Measurements from ENCODE around the gene DOK5.

Gene DOK5

DNA sequence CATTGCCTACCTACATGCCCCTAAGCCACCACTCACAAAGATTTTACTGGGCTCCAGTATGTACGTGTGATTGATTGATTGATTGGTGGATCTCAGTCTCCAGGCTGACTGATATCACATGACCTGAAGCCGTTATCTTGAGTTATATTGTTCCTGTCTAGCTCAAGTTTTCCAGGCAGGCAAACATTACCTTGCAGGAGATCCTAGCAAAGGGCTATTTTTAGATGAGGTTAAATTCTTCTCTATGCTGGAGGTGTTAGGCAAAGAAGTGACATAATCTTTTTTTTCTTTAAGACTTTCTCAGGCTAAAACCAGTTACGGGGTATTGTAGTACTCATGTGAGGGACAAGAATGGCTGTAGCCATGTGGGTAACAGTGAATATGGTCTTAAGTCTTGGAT is 125.2 kb downstream of the DOK5 start:
- Mint-ChIP-seq H3K9me3 (peaks cover 16% of the 10 kb centered on the region), H3K27ac (no peak overlapping the region), H3K27me3 (ENCODE audit: low read depth, poor library complexity) (peaks cover 5% of the 10 kb centered on the region), H3K36me3 (ENCODE audit: low read depth) (peaks cover 6% of the 10 kb centered on the region), H3K4me3 (no peak overlapping the region), H3K4me1 (no peaks in the 10 kb centered on the region)
- TF ChIP-seq, protein P1, sequence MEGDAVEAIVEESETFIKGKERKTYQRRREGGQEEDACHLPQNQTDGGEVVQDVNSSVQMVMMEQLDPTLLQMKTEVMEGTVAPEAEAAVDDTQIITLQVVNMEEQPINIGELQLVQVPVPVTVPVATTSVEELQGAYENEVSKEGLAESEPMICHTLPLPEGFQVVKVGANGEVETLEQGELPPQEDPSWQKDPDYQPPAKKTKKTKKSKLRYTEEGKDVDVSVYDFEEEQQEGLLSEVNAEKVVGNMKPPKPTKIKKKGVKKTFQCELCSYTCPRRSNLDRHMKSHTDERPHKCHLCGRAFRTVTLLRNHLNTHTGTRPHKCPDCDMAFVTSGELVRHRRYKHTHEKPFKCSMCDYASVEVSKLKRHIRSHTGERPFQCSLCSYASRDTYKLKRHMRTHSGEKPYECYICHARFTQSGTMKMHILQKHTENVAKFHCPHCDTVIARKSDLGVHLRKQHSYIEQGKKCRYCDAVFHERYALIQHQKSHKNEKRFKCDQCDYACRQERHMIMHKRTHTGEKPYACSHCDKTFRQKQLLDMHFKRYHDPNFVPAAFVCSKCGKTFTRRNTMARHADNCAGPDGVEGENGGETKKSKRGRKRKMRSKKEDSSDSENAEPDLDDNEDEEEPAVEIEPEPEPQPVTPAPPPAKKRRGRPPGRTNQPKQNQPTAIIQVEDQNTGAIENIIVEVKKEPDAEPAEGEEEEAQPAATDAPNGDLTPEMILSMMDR (IDR thresholded peaks at IDR 0.05), result no peak
- DNase-seq, result no peak

DNA sequence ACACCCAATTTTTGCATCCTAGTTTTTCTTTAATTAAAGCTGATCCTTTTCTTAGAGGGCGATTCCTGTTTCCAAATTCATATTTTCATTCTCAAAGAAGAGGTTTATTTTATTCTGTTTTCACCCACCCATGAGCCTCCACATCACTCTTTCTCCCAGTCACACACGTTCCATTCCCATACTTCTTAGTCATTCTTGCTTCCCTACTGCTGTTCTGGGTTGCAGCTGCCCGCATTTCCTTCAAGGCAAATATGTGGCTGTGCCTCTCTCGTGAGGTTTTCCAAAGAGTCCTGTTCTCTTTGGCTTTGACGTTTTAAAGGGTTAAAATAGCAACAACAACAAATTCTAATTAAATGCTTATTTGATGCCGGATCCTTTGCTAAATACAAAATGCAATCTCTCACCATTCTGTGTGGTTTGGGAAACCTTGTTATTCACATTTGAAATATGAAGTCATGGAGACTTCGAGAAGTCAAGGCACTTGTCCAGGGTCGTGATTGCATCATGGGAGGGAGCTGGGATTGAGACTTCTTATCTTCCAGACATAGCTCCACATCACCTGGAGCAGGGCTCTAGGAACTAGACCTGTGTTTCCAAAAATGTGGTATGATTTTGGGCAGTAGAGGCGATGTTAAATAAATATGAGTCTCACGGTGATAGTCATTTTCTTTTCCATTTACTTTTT is 126.6 kb downstream of the DOK5 start:
- H3K4me1 Mint-ChIP-seq, result peaks cover under 1% of the 10 kb centered on the region
- peaks cover 9% of the 10 kb centered on the region for H3K27me3 Mint-ChIP-seq (ENCODE audit: low read depth, poor library complexity)
- peaks cover 16% of the 10 kb centered on the region for H3K9me3 Mint-ChIP-seq
- DNase-seq, result no peak
- TF ChIP-seq, protein P1 (IDR thresholded peaks at IDR 0.05), result no peak
- H3K27ac Mint-ChIP-seq, result no peak overlapping the region
- H3K4me3 Mint-ChIP-seq, result no peak overlapping the region
- H3K36me3 Mint-ChIP-seq (ENCODE audit: low read depth), result peaks cover 6% of the 10 kb centered on the region

DNA sequence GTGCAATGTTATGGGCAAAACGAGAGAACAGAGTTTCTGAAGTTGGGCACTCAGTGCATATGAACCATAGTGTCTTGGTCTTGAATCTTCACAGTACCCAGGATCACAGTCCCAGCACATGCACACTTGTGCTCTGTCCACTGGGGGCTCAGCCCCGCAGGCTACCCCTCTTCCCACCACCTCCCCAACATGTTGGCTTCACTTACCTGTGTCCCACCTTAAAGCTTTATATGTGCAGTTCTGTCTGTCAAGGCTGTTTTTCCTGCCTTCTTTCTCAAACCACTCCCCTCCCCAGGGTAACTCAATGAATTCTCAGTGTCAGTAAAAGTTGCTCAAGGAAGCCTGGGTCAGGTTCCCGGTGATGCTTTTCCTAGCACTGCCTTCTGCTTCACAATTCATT is 129.9 kb downstream of the DOK5 start:
- Mint-ChIP-seq H3K36me3 (ENCODE audit: low read depth) (no peaks in the 10 kb centered on the region), H3K4me1 (peaks cover 14% of the 10 kb centered on the region), H3K27me3 (ENCODE audit: low read depth, poor library complexity) (peaks cover 9% of the 10 kb centered on the region), H3K9me3 (peaks cover 5% of the 10 kb centered on the region), H3K4me3 (no peak overlapping the region), H3K27ac (no peak overlapping the region)
- TF ChIP-seq, protein P1 (IDR thresholded peaks at IDR 0.05), result no peak
- no peak for DNase-seq

DNA sequence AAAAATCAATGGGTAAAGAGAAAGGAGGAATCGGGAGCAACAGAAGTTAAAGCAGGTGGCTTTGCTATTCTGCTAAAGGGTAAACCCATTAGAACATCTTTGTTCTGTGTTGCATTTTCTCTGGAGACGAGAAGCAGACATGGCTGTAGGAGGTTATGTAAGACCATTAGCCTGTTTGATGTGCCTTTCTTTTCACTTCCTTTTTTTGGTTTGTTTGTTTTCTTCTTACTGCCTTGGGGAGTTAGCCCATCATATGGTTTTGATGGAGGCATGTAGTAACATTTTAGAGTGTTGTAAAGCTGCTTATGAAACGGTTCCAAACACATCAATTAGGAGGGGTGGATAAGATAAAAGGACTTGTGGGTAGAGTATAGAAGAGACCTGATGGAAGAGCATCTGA is 131.0 kb downstream of the DOK5 start:
- Mint-ChIP-seq H3K27ac (no peak overlapping the region), H3K4me1 (peaks cover 24% of the 10 kb centered on the region), H3K4me3 (no peak overlapping the region), H3K27me3 (ENCODE audit: low read depth, poor library complexity) (peaks cover 9% of the 10 kb centered on the region), H3K36me3 (ENCODE audit: low read depth) (no peaks in the 10 kb centered on the region), H3K9me3 (peaks cover 3% of the 10 kb centered on the region)
- TF ChIP-seq, protein P1 (IDR thresholded peaks at IDR 0.05), result no peak
- no peak for DNase-seq

DNA sequence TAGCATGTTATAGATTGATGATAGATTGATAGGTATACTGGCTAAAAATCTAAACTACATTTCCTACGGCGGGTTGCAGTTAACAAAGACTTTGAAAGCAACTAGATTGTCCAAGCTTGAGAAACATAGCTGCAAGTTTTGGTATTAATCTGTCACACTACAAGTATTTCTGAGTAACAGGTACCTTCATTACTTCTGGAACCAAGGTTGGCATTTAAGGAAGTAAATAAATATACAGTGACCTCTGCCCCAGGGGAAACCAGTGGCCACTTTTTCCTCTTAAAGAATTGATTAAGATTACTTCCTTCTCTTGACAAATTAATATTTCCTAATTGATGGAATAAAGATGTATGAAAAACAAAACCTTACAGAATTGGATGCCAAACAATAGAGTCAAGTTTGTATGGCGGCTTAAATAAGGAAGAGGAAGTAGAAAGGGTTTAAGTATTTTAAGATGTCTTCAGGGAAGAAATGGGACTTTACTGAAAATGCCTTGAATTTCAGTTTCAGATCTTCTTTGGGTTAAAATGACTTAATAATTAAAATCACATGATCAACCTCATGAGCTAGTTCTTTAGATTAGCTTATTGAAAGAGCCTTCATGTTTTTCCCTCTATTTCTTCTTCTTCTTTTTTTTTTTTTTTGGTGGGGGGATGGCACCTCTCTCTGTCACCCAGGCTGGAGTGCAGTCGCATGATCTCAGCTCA is 132.8 kb downstream of the DOK5 start:
- DNase-seq, result no peak
- Mint-ChIP-seq H3K27me3 (ENCODE audit: low read depth, poor library complexity) (peaks cover 9% of the 10 kb centered on the region), H3K4me3 (no peak overlapping the region), H3K4me1 (peaks cover 35% of the 10 kb centered on the region), H3K27ac (no peak overlapping the region), H3K36me3 (ENCODE audit: low read depth) (no peaks in the 10 kb centered on the region), H3K9me3 (no peaks in the 10 kb centered on the region)
- TF ChIP-seq, protein P1 (IDR thresholded peaks at IDR 0.05), result no peak

DNA sequence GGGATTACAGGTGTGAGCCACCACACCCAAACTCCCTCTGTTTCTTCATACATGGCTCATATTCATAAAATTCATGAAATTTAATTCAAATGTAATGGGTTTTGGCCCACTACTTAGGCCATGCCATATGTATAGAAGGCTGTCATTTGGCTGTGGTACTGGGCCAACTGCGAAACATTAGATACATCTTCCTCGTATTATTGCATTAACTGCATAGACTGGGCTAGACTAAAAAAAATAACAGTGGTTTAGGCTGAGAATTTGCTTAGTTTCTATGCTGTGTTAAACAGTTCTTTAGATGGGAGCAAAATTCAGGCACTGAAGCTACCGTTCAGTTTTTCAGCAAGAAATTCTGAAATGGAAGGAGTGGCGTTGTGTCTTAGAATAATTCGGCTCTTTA is 133.6 kb downstream of the DOK5 start:
- no peaks in the 10 kb centered on the region for H3K9me3 Mint-ChIP-seq
- H3K27me3 Mint-ChIP-seq (ENCODE audit: low read depth, poor library complexity), result peaks cover 5% of the 10 kb centered on the region
- TF ChIP-seq, protein P1 (IDR thresholded peaks at IDR 0.05), result no peak
- H3K4me1 Mint-ChIP-seq, result peaks cover 35% of the 10 kb centered on the region
- no peak overlapping the region for H3K27ac Mint-ChIP-seq
- H3K36me3 Mint-ChIP-seq (ENCODE audit: low read depth), result no peaks in the 10 kb centered on the region
- no peak overlapping the region for H3K4me3 Mint-ChIP-seq
- DNase-seq, result no peak
